Glutamatergic neuron (in vitro differentiated cells): ENCODE data around the gene IMMP2L. TPM values are rescaled to one million over a fixed set of nuclear protein-coding genes. Genes with fewer than 3 reads are reported as not detected.

Experiments used
- DNase-seq: peaks from one replicate; pipeline ENCODE4 v3.0.0; 2022
- H3K27ac Mint-ChIP-seq: one replicate; pipeline ENCODE4 v1.8.0; 2020; ENCODE audit warnings: mild to moderate bottlenecking, mixed read lengths, inconsistent platforms; ENCODE audit not compliant: unreplicated experiment
- H3K27me3 Mint-ChIP-seq: one replicate; pipeline ENCODE4 v1.8.0; 2020; ENCODE audit warnings: mild to moderate bottlenecking, moderate library complexity, mixed read lengths, inconsistent platforms; ENCODE audit not compliant: unreplicated experiment
- H3K36me3 Mint-ChIP-seq: one replicate; pipeline ENCODE4 v1.8.0; 2020; ENCODE audit warnings: mild to moderate bottlenecking, mixed read lengths, inconsistent platforms; ENCODE audit not compliant: unreplicated experiment
- H3K4me1 Mint-ChIP-seq: one replicate; pipeline ENCODE4 v1.8.0; 2020; ENCODE audit warnings: mild to moderate bottlenecking, low read depth, mixed read lengths, inconsistent platforms; ENCODE audit not compliant: unreplicated experiment
- H3K4me3 Mint-ChIP-seq: one replicate; pipeline ENCODE4 v1.8.0; 2020; ENCODE audit warnings: mild to moderate bottlenecking, mixed read lengths, inconsistent platforms; ENCODE audit not compliant: unreplicated experiment
- H3K9me3 Mint-ChIP-seq: one replicate; pipeline ENCODE4 v1.8.0; 2020; ENCODE audit warnings: mild to moderate bottlenecking, moderate library complexity, mixed read lengths, inconsistent platforms; ENCODE audit not compliant: unreplicated experiment
- total RNA-seq: library from RNA; stranded (reverse); fragmentation: NEBNext Ultra II Directional; extraction: Animal tissue kit (Norgen Biotek cat#: 25700); gene quantifications from one replicate; pipeline ENCODE4 v1.2.1, GENCODE V29; 2021; ENCODE audit not compliant: unreplicated experiment
- TF ChIP-seq, protein P1 (sequence below): fragments of 200-600 bp; sonication (generic); IDR thresholded peaks from one replicate; pipeline ENCODE4 v1.5.0; 2021; ENCODE audit not compliant: partially characterized antibody, unreplicated experiment

Gene IMMP2L
- total RNA-seq, 1 donor from 2014 or later = 9.6 TPM

DNA sequence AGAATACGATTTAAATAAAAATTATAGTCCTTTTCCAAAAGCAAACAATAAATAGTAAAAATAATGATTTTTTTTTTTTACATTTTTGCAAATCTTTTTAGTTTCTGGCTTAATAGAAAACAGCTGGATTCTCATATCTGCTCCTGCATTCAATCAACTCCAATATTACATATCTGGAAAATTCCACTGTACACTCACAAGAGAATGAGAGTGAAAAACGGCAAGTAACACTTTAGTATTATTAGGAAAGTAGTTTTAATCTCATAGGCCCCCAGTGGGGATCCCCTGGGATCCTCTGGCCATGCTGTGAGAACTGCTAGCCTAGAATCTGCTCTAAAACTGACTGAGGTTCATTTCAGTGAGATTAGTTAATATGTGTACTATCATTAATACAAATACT lies 599.9 kb downstream of the IMMP2L start:
- Mint-ChIP-seq H3K9me3 (no peaks in the 10 kb centered on the region), H3K4me1 (peaks cover 4% of the 10 kb centered on the region), H3K27me3 (no peaks in the 10 kb centered on the region), H3K27ac (no peak overlapping the region), H3K36me3 (no peaks in the 10 kb centered on the region), H3K4me3 (no peak overlapping the region)
- TF ChIP-seq, protein P1, sequence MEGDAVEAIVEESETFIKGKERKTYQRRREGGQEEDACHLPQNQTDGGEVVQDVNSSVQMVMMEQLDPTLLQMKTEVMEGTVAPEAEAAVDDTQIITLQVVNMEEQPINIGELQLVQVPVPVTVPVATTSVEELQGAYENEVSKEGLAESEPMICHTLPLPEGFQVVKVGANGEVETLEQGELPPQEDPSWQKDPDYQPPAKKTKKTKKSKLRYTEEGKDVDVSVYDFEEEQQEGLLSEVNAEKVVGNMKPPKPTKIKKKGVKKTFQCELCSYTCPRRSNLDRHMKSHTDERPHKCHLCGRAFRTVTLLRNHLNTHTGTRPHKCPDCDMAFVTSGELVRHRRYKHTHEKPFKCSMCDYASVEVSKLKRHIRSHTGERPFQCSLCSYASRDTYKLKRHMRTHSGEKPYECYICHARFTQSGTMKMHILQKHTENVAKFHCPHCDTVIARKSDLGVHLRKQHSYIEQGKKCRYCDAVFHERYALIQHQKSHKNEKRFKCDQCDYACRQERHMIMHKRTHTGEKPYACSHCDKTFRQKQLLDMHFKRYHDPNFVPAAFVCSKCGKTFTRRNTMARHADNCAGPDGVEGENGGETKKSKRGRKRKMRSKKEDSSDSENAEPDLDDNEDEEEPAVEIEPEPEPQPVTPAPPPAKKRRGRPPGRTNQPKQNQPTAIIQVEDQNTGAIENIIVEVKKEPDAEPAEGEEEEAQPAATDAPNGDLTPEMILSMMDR = no peak
- no peak for DNase-seq

DNA sequence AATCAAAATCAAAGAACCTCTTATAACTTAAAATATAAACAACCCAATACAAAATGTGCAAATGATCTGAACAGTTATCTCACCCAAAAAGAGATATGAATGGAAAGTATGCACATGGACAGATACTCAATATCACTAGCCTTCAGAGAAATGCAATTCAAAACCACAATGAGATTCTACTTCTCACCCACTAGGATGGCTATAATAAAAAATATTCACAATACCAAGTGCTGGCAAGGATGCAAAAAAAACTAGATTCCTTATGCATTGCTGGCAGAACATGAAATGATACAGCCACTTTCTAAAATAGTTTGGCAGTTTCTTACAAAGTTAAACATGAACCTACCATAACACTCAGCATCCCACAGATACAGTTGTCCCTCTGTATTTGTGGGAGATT lies 601.5 kb downstream of the IMMP2L start:
- TF ChIP-seq, protein P1 = no peak
- Mint-ChIP-seq H3K4me1 (peaks cover 4% of the 10 kb centered on the region), H3K9me3 (no peaks in the 10 kb centered on the region), H3K27ac (no peak overlapping the region), H3K27me3 (no peaks in the 10 kb centered on the region), H3K36me3 (no peaks in the 10 kb centered on the region), H3K4me3 (no peak overlapping the region)
- DNase-seq = no peak

DNA sequence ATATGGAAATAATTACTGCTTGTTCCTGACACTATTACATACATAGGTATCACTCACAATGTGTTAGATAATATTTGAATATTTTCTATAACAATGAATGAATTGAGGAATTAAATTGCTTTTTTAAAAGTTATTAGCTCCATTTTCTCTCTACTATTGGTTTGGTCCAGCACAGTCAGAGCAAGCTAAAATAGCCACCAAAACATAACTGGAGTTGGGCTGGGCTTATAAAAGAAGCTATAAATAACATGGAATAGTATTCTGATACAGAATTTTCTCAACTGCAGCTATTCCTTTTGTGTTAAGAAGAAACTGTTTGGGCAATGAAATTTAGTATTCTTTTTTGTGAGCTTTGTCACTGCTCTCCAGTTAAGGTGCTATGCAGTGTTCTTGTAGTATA lies 614.0 kb downstream of the IMMP2L start:
- no peaks in the 10 kb centered on the region for H3K36me3 Mint-ChIP-seq
- no peak overlapping the region for H3K4me3 Mint-ChIP-seq
- H3K9me3 Mint-ChIP-seq = no peaks in the 10 kb centered on the region
- TF ChIP-seq, protein P1 = no peak
- H3K27ac Mint-ChIP-seq = no peak overlapping the region
- DNase-seq = no peak
- peaks cover 12% of the 10 kb centered on the region for H3K4me1 Mint-ChIP-seq
- no peaks in the 10 kb centered on the region for H3K27me3 Mint-ChIP-seq

DNA sequence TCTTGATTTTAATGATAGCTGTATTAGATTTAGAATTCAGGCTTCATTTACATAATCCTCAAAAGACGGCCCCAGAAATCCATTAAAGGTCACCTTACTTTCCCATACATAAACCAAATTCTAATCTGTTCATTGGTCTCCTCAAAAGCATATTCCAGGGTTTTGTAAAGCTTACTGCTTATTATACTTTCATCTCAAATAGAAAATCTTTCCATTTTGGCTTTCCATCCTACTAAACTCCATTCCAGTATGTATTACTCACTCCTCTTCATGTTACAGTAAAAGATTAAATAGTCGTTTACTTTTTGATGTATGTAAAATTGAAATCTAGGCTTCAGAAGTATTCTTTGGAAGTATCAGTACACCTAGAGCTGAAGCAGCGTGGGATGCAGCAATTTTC lies 614.9 kb downstream of the IMMP2L start:
- no peaks in the 10 kb centered on the region for H3K9me3 Mint-ChIP-seq
- peaks cover 12% of the 10 kb centered on the region for H3K4me1 Mint-ChIP-seq
- DNase-seq = no peak
- no peaks in the 10 kb centered on the region for H3K27me3 Mint-ChIP-seq
- TF ChIP-seq, protein P1 = no peak
- no peaks in the 10 kb centered on the region for H3K36me3 Mint-ChIP-seq
- H3K27ac Mint-ChIP-seq = no peak overlapping the region
- no peak overlapping the region for H3K4me3 Mint-ChIP-seq

DNA sequence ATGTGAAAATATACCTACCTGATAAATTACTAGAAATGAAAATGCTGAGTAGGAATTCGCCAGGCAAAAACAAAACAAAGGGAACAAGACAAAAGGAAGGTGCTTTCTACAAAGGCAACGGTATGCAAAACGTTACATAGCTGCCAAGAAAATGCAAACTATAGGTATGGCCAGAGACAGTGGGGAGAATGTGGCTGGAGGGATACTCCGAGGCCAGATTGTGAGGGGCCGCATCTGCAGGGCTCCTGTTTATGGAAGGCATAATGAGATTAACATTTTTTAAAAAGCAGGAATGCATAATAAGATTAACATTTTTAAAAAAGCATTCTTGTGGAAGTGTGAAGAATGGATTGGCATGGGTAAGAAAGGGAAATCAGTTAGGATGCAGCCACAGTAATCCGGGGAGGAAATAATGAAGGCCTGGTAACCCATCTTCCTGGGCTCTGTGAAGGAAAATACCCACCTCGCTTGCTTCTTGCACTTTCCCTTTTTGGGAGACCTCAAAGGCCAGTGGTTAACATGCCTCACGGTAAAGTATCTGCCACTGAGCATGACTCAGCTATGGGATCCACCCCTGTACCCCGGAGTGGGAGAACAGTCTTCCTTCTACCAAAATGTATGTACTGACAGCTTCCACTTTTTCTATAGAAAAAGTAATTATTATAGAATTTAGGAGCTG lies 617.2 kb downstream of the IMMP2L start:
- TF ChIP-seq, protein P1 = no peak
- Mint-ChIP-seq H3K36me3 (no peaks in the 10 kb centered on the region), H3K4me1 (peaks cover 12% of the 10 kb centered on the region), H3K4me3 (no peak overlapping the region), H3K9me3 (no peaks in the 10 kb centered on the region), H3K27me3 (no peaks in the 10 kb centered on the region), H3K27ac (no peak overlapping the region)
- DNase-seq = no peak
